Renal pelvis (tissue), 3 donors: ENCODE data around the gene ORC3. TPM values are rescaled to one million over a fixed set of nuclear protein-coding genes. Genes with fewer than 3 reads are reported as not detected.

Source experiments
- polyA plus RNA-seq, 3 donors: library from polyadenylated mRNA; unstranded; fragments of 120-200 nt; gene quantifications; one replicate each; pipeline ENCODE4 v1.2.1, GENCODE V29; 2013; ENCODE audit not compliant: insufficient read length in 3 of 3

ORC3 gene
- polyA plus RNA-seq, 3 donors: 37.2 to 41.2 (median 38.3) TPM

Other genes starting within 250 kb of the ORC3 start
- gene C6orf163, start 245.3 kb upstream of the ORC3 start, polyA plus RNA-seq: 1 to 10 TPM; 2.4 to 6.5 (median 5.6) TPM
- gene CFAP206, start 182.2 kb upstream of the ORC3 start, polyA plus RNA-seq: 1 to 10 TPM; 2.9 to 4.2 (median 4.0) TPM
- gene SLC35A1, start 117.2 kb upstream of the ORC3 start, polyA plus RNA-seq: 10 to 100 TPM; 39.8 to 40.0 (median 40.0) TPM
- 10 to 100 TPM; 53.2 to 59.3 (median 58.2) TPM for gene RARS2, start 148 bp upstream of the ORC3 start, polyA plus RNA-seq
- 10 to 100 TPM; 60.8 to 66.5 (median 66.4) TPM for gene AKIRIN2, start 112.1 kb downstream of the ORC3 start, polyA plus RNA-seq